ENCODE results near the gene KRT4.

Gene KRT4

GRCh38 chr12:52815676-52816588 is 2.0 kb upstream of the KRT4 start:
- TF ChIP-seq JUND (IDR thresholded peaks at IDR 0.05; ENCODE audit: low read depth): no peak
- in situ Hi-C loops (cut with HindIII; ENCODE audit: low pct_unique_long_range_greater_than_20kb, low sequenced_read_pairs): no loop called here
- no peak for DNase-seq (ENCODE audit: low read depth in 1 of 2, low spot score in 1 of 2)

GRCh38 chr12:52815161-52815560 is 1.2 kb upstream of the KRT4 start:
- no peak for DNase-seq (ENCODE audit: low read depth in 1 of 2, low spot score in 1 of 2)
- in situ Hi-C loops (cut with HindIII; ENCODE audit: low pct_unique_long_range_greater_than_20kb, low sequenced_read_pairs): no loop called here
- TF ChIP-seq JUND (IDR thresholded peaks at IDR 0.05; ENCODE audit: low read depth): no peak

DNA sequence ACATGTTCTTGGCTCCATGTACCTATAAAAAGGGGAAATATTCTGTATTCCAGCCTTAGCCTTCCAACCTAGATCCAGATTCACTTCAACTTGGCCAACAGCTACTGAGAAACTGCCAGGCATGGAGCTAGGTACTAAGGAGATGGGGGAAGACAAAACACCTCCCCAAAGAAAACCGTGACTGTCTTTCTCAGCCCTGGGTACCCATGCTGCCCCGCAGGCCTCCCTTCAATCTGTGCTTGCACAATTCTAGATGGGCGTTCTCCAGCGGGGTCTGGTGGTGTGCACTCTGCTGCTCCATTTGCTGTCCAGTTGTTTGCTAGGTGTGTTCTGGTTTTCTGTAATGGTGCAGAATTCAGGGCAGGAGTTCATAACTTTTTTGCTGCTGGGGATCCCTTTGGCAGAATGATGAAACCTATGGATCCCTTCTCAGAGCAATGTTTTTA is 817 bp upstream of the KRT4 start:
- in situ Hi-C loops (cut with HindIII; ENCODE audit: low pct_unique_long_range_greater_than_20kb, low sequenced_read_pairs): no loop called here
- TF ChIP-seq JUND (IDR thresholded peaks at IDR 0.05; ENCODE audit: low read depth): no peak

DNA sequence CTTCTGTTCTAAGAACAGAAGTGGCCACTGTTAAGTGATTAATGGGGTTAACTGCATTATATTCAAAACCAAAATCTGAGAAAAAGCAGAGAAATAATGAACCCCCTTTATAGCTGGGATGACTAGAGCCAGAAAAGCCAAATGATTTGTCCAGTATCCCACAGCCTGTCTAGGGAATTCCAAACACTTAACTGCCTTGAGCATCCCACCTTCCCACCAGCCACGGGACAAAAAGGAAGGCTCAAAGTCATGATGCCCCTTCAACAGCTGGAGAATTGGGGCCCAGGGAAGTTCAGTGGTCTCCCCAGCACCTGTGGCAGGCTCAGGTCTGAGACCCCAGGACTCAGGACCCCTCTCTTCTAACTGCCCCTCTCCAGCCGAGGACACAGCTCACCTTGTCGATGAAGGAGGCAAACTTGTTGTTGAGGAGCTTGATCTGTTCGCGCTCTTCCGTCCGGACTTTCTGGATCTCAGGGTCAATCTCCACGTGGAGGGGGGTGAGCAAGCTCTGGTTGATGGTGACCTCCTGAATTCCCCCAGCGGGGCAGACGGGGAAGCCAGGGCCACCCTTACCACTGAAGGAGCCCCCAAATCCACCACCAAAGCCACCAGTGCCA is 605 bp downstream of the KRT4 start:
- no peak for DNase-seq (ENCODE audit: low read depth in 1 of 2, low spot score in 1 of 2)
- in situ Hi-C loops (cut with HindIII; ENCODE audit: low pct_unique_long_range_greater_than_20kb, low sequenced_read_pairs): no loop called here
- TF ChIP-seq JUND (IDR thresholded peaks at IDR 0.05; ENCODE audit: low read depth): no peak

More for the DNA sequence above, 817 bp upstream of the KRT4 start:
- DNase-seq (ENCODE audit: low read depth in 1 of 2, low spot score in 1 of 2): no peak

- in situ Hi-C loops (cut with HindIII; ENCODE audit: low pct_unique_long_range_greater_than_20kb, low sequenced_read_pairs): no loop called here
- no peak for DNase-seq (ENCODE audit: low read depth in 1 of 2, low spot score in 1 of 2)
- TF ChIP-seq JUND (IDR thresholded peaks at IDR 0.05; ENCODE audit: low read depth): no peak
Measured at GRCh38 chr12:52812749-52813148, 1.2 kb downstream of the KRT4 start.

- in situ Hi-C loops (cut with HindIII; ENCODE audit: low pct_unique_long_range_greater_than_20kb, low sequenced_read_pairs): no loop called here
- DNase-seq (ENCODE audit: low read depth in 1 of 2, low spot score in 1 of 2): no peak
- TF ChIP-seq JUND (IDR thresholded peaks at IDR 0.05; ENCODE audit: low read depth): no peak
Measured at GRCh38 chr12:52812073-52812400, 1.9 kb downstream of the KRT4 start.

- in situ Hi-C loops (cut with HindIII; ENCODE audit: low pct_unique_long_range_greater_than_20kb, low sequenced_read_pairs): no loop called here
- no peak for DNase-seq (ENCODE audit: low read depth in 1 of 2, low spot score in 1 of 2)
- no peak for TF ChIP-seq JUND (IDR thresholded peaks at IDR 0.05; ENCODE audit: low read depth)
Measured at GRCh38 chr12:52811191-52812072, 2.5 kb downstream of the KRT4 start.

DNA sequence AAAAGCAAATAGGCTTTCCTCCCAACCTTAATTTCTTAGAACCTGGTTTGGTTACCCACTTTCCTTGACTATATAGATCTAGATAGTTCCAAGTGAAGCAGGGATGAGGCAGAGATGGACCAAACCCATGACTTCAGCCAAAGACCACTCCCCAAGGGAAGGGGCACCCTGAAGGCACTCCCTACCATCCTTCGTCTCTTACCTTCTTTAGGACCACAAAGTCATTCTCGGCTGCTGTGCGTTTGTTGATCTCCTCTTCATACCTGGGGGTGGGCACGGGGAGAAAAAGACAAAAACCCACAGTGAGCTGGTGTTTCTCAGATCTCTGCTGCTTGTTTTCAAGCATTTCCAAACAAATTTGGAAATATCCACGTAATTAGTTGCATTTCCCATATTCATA is 3.4 kb downstream of the KRT4 start:
- in situ Hi-C loops (cut with HindIII; ENCODE audit: low pct_unique_long_range_greater_than_20kb, low sequenced_read_pairs): no loop called here
- DNase-seq (ENCODE audit: low read depth in 1 of 2, low spot score in 1 of 2): no peak

GRCh38 chr12:52809166-52809565 is 4.8 kb downstream of the KRT4 start:
- DNase-seq (ENCODE audit: low read depth in 1 of 2, low spot score in 1 of 2): no peak
- TF ChIP-seq JUND (IDR thresholded peaks at IDR 0.05; ENCODE audit: low read depth): no peak
- in situ Hi-C loops (cut with HindIII; ENCODE audit: low pct_unique_long_range_greater_than_20kb, low sequenced_read_pairs): no loop called here

More for the DNA sequence above, 3.4 kb downstream of the KRT4 start:
- TF ChIP-seq JUND (IDR thresholded peaks at IDR 0.05; ENCODE audit: low read depth): no peak

- no peak for DNase-seq (ENCODE audit: low read depth in 1 of 2, low spot score in 1 of 2)
- TF ChIP-seq JUND (IDR thresholded peaks at IDR 0.05; ENCODE audit: low read depth): no peak
- in situ Hi-C loops (cut with HindIII; ENCODE audit: low pct_unique_long_range_greater_than_20kb, low sequenced_read_pairs): no loop called here
Measured at GRCh38 chr12:52808573-52809160, 5.2 kb downstream of the KRT4 start.

GRCh38 chr12:52807544-52808470 is 6.1 kb downstream of the KRT4 start:
- no peak for TF ChIP-seq JUND (IDR thresholded peaks at IDR 0.05; ENCODE audit: low read depth)

More at GRCh38 chr12:52807544-52808470, 6.1 kb downstream of the KRT4 start:
- in situ Hi-C loops (cut with HindIII; ENCODE audit: low pct_unique_long_range_greater_than_20kb, low sequenced_read_pairs): no loop called here
- DNase-seq (ENCODE audit: low read depth in 1 of 2, low spot score in 1 of 2): no peak

Data from T47D (cell line).